NCI-H146 treated with DMSO at 0.1 percent for 48 hours (cell line): ENCODE results near the gene PFDN5.
"Not testable (repeated sequence)": the region's sequence is repeated elsewhere in the genome, so short reads cannot be mapped to it uniquely, and the experiment has no call there.

Experiments used
- DNase-seq: peaks from one replicate; lab custom pipeline; 2025; ENCODE audit not compliant: unreplicated experiment; lab: John Stamatoyannopoulos, UW

Gene PFDN5

GRCh38 chr12:53286448-53286847 is 8.9 kb upstream of the PFDN5 start:
- DNase-seq: no peak

GRCh38 chr12:53287741-53288216 is 7.6 kb upstream of the PFDN5 start:
- peak; percentile 7 for DNase-seq

- DNase-seq: no peak
Measured at GRCh38 chr12:53288322-53288721, 7.0 kb upstream of the PFDN5 start.

- no peak for DNase-seq
Measured at GRCh38 chr12:53289891-53290290, 5.5 kb upstream of the PFDN5 start.

- no peak for DNase-seq
Measured at GRCh38 chr12:53290661-53291060, 4.7 kb upstream of the PFDN5 start.

- DNase-seq: no peak
Measured at GRCh38 chr12:53292426-53292825, 2.9 kb upstream of the PFDN5 start.

- DNase-seq: no peak
Measured at GRCh38 chr12:53295891-53296219, 513 bp downstream of the PFDN5 start.

GRCh38 chr12:53297106-53297505 is 1.8 kb downstream of the PFDN5 start:
- DNase-seq: not testable (repeated sequence)

- no peak for DNase-seq
Measured at GRCh38 chr12:53298164-53298563, 2.8 kb downstream of the PFDN5 start.

GRCh38 chr12:53299101-53299453 is 3.7 kb downstream of the PFDN5 start:
- no peak for DNase-seq

GRCh38 chr12:53299454-53300180 is 4.3 kb downstream of the PFDN5 start, which contains the start of gene MYG1:
Gene MYG1, plus strand, starts transcription at chr12:53299695. Its CDS starts 43 bp downstream, at chr12:53299738.
- peak; percentile 80 for DNase-seq

GRCh38 chr12:53300187-53300586 is 4.8 kb downstream of the PFDN5 start:
- DNase-seq: no peak

- DNase-seq: no peak
Measured at GRCh38 chr12:53302903-53303302, 7.6 kb downstream of the PFDN5 start.

GRCh38 chr12:53306826-53307225 is 11.5 kb downstream of the PFDN5 start:
- no peak for DNase-seq

- no peak for DNase-seq
Measured at GRCh38 chr12:53308276-53308675, 12.9 kb downstream of the PFDN5 start.

- no peak for DNase-seq
Measured at GRCh38 chr12:53313996-53314395, 18.7 kb downstream of the PFDN5 start.

- DNase-seq: no peak
Measured at GRCh38 chr12:53320352-53321195, 25.2 kb downstream of the PFDN5 start.

- DNase-seq: no peak
Measured at GRCh38 chr12:53324113-53324778, 28.9 kb downstream of the PFDN5 start.

GRCh38 chr12:53324779-53325510 is 29.6 kb downstream of the PFDN5 start:
- DNase-seq: peak; percentile 80

GRCh38 chr12:53325511-53326061 is 30.2 kb downstream of the PFDN5 start:
- peak; percentile 37 for DNase-seq
